DOHH2 (cell line): ENCODE results near the gene ADGB.

Experiments used
- EZH2phosphoT487 ChIP-seq: fragments of 200-600 bp; sonication (generic); IDR thresholded peaks from 2 replicates; pipeline ENCODE4 v1.6.1; 2017; ENCODE audit warnings: borderline replicate concordance, mild to moderate bottlenecking, antibody characterized with exemption, low read length, moderate library complexity, mixed read lengths
- TF ChIP-seq, protein P1 (sequence below): fragments of 200-600 bp; sonication (generic); IDR thresholded peaks from one replicate; pipeline ENCODE4 v1.5.1; 2014; ENCODE audit warnings: antibody characterized with exemption, mild to moderate bottlenecking, low read depth, low read length; ENCODE audit not compliant: poor library complexity, severe bottlenecking

DNA sequence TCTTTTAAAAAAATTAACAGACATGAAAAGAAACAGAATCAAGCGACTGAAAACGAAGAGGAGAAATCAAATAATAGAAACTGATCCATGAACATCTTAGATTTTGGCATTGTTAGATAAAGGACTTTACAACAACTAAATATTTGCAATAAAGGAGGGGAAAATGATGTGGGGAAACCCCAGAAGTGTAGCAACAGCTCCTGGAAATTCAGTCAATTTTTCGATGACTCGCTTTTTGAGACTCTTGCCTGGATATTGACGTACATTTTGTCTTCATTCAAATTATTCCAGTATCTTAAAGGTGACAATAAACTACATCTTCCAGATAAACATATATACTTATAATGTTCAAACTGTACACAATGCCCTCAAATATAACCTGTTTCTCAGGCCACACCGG, 44.1 kb downstream of the ADGB start:
- TF ChIP-seq EZH2phosphoT487 = no peak
- TF ChIP-seq, protein P1, sequence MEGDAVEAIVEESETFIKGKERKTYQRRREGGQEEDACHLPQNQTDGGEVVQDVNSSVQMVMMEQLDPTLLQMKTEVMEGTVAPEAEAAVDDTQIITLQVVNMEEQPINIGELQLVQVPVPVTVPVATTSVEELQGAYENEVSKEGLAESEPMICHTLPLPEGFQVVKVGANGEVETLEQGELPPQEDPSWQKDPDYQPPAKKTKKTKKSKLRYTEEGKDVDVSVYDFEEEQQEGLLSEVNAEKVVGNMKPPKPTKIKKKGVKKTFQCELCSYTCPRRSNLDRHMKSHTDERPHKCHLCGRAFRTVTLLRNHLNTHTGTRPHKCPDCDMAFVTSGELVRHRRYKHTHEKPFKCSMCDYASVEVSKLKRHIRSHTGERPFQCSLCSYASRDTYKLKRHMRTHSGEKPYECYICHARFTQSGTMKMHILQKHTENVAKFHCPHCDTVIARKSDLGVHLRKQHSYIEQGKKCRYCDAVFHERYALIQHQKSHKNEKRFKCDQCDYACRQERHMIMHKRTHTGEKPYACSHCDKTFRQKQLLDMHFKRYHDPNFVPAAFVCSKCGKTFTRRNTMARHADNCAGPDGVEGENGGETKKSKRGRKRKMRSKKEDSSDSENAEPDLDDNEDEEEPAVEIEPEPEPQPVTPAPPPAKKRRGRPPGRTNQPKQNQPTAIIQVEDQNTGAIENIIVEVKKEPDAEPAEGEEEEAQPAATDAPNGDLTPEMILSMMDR = no peak
